Esophagus squamous epithelium (tissue), 5 donors: ENCODE data around the gene CHRNA5. TPM values are rescaled to one million over a fixed set of nuclear protein-coding genes. Genes with fewer than 3 reads are reported as not detected.

Source experiments
- DNase-seq: peaks from one replicate; lab custom pipeline; 2025; lab: John Stamatoyannopoulos, UW
- H3K27ac ChIP-seq, 4 donors: fragments of 200-600 bp; sonication (generic); one replicate each; pipeline ENCODE4 v1.5.1; 2016 to 2019; ENCODE audit warnings: mild to moderate bottlenecking in 1 of 4
- H3K27me3 ChIP-seq, 4 donors: fragments of 200-600 bp; sonication (generic); 1 replicate in 3 of 4; 2 replicates in 1 of 4; pipeline versions ENCODE4 v1.5.1 to v1.6.0; 2017 to 2021; ENCODE audit warnings: antibody characterized with exemption in 1 of 4
- H3K36me3 ChIP-seq, 3 donors: fragments of 200-600 bp; sonication (generic); one replicate each; pipeline ENCODE4 v1.5.1; 2016 to 2019
- H3K4me1 ChIP-seq, 3 donors: fragments of 200-600 bp; sonication (generic); one replicate each; pipeline ENCODE4 v1.5.1; 2017 to 2019
- H3K4me3 ChIP-seq, 4 donors: fragments of 200-600 bp; sonication (generic); 1 replicate in 3 of 4; 2 replicates in 1 of 4; pipeline ENCODE4 v1.5.1; 2016 to 2019; ENCODE audit warnings: mild to moderate bottlenecking in 2 of 4, moderate library complexity in 1 of 4
- H3K9me3 ChIP-seq, 3 donors: fragments of 200-600 bp; sonication (generic); one replicate each; pipeline ENCODE4 v1.5.1; 2016 to 2019
- POLR2A ChIP-seq, 4 donors: fragments of 450-650 bp; IDR thresholded peaks; one replicate each; pipeline ENCODE4 v1.6.1; 2017; ENCODE audit warnings: antibody characterized with exemption in 4 of 4, mild to moderate bottlenecking in 4 of 4, moderate library complexity in 3 of 4
- WGBS, 2 donors: methylation state at CpG; one replicate each; pipeline ENCODE4 v1.1.5; 2018; 5-methylcytosine and 5-hydroxymethylcytosine counted together
- intact Hi-C: fragments of 100-400 bp; cut with DNase I; formaldehyde crosslinking; loops from one replicate; pipeline ENCODE4 v1.15.0; 2022
- total RNA-seq, 4 donors: library from RNA; depleted of rRNA; stranded (reverse); fragments of >200 nt; gene quantifications; one replicate each; pipeline ENCODE4 v1.1.0, GENCODE V29; 2016
- TF ChIP-seq, protein P1 (sequence below), 6 experiments: fragments of 450-650 bp in 4 of 6; fragments of 200-600 bp in 2 of 6; sonication (generic) in 2 of 6; IDR thresholded peaks; one replicate each; pipeline ENCODE4 v1.5.1; 2016 to 2019; ENCODE audit warnings: antibody characterized with exemption in 6 of 6, mild to moderate bottlenecking in 4 of 6, moderate library complexity in 4 of 6
- donor health status: DM: yes; HTN: yes; CAD: no.

Gene CHRNA5
- total RNA-seq, 4 donors from 2014 or later: 0.95 to 2.9 (median 1.6) TPM

DNA sequence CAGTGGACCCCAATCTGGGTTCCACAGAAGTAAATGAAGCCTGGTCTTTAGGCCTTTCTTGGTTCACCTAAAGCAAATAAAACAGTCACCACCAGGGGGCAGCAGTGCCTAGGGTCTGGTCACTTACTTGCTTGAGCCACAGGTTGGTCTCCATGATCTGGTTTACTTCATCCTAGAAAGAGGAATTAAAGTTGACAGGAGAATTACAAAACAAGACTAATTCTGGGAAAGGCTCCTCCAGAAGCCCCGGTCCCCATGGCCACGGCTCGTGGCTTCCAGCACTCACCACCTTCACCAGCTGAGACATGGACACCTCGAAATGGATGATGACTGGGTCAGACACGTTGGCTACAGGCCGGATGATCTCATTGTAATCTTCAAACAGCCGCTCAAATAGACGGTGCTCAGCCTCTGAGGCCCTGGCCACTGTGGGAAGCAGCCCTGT is 53.2 kb downstream of the CHRNA5 start:
- intact Hi-C loops: loop anchor here (5.0 kb wide), 1 partner anchor 94 kb away; no protein-coding TSS in a partner anchor
- Histone ChIP-seq H3K4me1 (peaks cover 9 to 30% (median 15%) of the 10 kb centered on the region in 3 donors), H3K27me3 (peaks cover 12 to 51% (median 19%) of the 10 kb centered on the region in 4 donors), H3K36me3 (no peaks in the 10 kb centered on the region), H3K9me3 (no peaks in the 10 kb centered on the region), H3K27ac (no peak overlapping the region), H3K4me3 (no peak overlapping the region)
- TF ChIP-seq, protein P1, sequence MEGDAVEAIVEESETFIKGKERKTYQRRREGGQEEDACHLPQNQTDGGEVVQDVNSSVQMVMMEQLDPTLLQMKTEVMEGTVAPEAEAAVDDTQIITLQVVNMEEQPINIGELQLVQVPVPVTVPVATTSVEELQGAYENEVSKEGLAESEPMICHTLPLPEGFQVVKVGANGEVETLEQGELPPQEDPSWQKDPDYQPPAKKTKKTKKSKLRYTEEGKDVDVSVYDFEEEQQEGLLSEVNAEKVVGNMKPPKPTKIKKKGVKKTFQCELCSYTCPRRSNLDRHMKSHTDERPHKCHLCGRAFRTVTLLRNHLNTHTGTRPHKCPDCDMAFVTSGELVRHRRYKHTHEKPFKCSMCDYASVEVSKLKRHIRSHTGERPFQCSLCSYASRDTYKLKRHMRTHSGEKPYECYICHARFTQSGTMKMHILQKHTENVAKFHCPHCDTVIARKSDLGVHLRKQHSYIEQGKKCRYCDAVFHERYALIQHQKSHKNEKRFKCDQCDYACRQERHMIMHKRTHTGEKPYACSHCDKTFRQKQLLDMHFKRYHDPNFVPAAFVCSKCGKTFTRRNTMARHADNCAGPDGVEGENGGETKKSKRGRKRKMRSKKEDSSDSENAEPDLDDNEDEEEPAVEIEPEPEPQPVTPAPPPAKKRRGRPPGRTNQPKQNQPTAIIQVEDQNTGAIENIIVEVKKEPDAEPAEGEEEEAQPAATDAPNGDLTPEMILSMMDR (IDR thresholded peaks at IDR 0.05): peak; percentile 78 to 89 (median 82)
- TF ChIP-seq POLR2A (IDR thresholded peaks at IDR 0.05): no peak
- peak; percentile 20 for DNase-seq
- WGBS, 2 donors: 12 to 15% methylated on average over 4 to 6 of the region's 8 CpGs

DNA sequence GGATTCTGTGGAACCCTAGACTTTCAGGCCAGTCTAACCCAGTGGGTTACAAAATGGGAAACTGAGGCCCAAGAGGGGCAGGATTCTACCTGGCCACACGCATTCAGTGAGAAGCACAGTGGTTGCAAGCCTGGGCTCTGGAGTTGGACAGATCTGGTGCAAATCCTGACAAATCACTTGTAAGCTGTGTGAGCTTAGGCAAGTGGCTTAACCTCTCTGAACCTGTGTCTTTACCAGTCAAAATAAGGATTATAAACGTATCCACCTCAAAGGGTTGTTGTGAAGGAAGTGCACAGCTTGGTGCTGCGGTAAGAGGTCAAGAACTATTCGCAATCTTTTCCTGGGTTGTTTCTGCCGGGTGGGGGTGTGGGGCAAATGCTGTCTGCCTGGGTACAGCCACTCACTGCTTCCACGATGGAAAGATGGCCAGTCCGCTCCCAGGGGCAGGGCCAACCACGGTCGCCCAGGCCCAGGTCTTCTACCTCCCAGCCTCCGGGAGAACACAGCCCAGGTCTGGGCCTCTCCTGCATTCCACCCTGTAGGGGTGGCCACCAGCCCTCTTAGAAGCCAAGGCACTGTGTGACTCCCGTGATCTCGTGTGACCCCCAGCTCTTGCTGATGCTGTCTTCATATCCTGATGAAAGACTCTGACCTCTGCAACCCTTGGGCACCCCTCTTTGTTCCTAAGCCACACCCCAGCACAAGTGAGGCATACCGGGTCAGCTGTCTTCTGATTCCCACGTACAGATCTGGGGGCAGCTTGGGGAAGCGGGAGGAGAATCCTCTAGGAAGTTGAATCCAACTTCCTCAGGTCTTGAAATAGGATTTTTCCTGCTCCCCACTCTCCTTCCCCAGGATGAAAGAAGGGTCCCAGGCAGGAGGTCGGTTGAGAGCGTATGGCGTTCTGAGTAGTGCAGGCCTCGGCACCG is 54.0 kb downstream of the CHRNA5 start:
- WGBS, 2 donors: 56 to 65% methylated on average over 11 to 17 of the region's 20 CpGs
- peaks cover 9 to 30% (median 15%) of the 10 kb centered on the region in 3 donors for H3K4me1 ChIP-seq
- no peaks in the 10 kb centered on the region for H3K36me3 ChIP-seq
- H3K4me3 ChIP-seq: no peak overlapping the region
- no peaks in the 10 kb centered on the region for H3K9me3 ChIP-seq
- DNase-seq: no peak
- H3K27me3 ChIP-seq: peaks cover 12 to 57% (median 19%) of the 10 kb centered on the region in 4 donors
- no peak overlapping the region for H3K27ac ChIP-seq
- TF ChIP-seq, protein P1 (IDR thresholded peaks at IDR 0.05): no peak
- no peak for TF ChIP-seq POLR2A (IDR thresholded peaks at IDR 0.05)
- intact Hi-C loops: loop anchor here (5.0 kb wide), 1 partner anchor 93 kb away; no protein-coding TSS in a partner anchor

DNA sequence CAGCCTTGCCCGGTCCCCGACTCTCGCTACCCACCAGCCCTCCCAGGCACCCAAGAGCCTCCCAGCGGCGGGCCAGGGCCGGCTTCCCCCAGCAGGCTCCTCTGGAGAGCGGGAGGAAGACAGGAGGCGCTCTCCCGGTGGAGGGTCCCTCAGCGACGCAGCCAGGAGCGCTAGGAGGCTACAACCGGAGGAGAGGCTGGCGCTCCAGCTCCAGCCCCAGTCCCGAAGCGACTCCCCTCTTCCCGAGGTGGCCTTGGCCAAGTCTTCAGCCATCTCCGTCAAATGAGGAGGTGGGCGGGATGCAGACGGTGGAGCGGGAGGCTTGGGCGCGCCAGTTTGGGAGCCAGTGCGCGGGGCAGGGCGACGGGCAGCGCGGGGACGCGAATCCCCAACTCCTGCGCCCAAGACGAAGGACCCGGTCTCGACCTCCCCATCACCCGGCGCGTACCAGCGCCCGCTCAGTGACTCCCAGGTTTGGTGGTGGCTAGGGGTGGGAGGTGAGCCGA is 54.8 kb downstream of the CHRNA5 start:
- no peak for DNase-seq
- intact Hi-C loops: no loop called here
- no peak overlapping the region for H3K27ac ChIP-seq
- H3K9me3 ChIP-seq: no peaks in the 10 kb centered on the region
- WGBS, 2 donors: 3% methylated on average over 5 of the region's 41 CpGs; no CpG with 5 or more reads in 1 of the 2 donors
- TF ChIP-seq, protein P1 (IDR thresholded peaks at IDR 0.05): peak in 1 of 6 experiments; percentile 16
- no peak for TF ChIP-seq POLR2A (IDR thresholded peaks at IDR 0.05)
- H3K4me3 ChIP-seq: peak overlapping the region; percentile 18 to 59 (median 40)
- H3K36me3 ChIP-seq: no peaks in the 10 kb centered on the region
- H3K4me1 ChIP-seq: peaks cover 9 to 30% (median 15%) of the 10 kb centered on the region in 3 donors
- peaks cover 12 to 62% (median 19%) of the 10 kb centered on the region in 4 donors for H3K27me3 ChIP-seq

DNA sequence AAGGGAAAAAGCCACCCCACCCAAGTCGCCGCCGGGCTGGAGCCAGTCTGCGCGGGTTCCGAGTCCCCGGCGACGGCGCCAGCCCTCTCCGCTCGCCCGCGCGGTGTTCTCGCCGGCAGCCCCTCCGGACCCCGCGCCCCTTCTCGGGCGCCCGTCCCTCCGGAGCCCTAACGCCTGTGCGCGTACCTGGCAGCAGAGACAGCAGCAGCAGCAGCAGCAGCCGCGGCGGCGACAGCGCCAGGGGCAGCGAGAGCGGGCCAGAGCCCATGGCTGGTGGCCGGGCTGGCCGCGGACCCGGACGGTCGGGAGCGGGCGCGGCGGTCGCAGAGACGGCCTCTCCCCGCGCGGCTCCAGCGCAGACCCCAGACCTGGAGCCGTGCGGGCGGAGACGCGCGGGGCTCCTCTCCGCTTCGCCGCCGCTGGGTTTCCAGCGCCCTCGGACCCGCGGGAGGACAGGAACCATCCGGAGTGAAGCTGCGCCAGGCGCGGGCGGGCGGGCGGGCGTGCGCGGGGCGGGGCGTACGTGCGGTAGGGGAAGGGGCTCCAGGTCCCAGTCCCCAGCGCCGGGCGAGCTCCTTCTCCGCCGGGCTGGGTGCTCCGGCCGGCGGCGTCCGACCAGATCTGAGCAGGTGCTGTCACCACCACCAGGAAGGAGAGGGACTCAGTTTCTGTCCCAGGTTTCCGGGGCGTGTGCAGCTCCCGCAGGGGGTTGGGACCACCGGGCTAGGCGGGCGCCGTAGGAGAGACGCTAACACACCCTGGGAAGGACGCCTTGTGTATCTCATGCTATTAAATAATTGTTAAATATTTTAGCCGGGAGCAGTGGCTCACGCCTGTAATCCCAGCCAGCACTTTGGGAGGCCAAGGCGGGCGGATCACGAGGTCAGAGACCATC is 55.5 kb downstream of the CHRNA5 start, which contains the start of gene CHRNA3:
Gene CHRNA3, minus strand, starts transcription at position 470 of the 895 bp plus-strand sequence. Its CDS starts 202 bp downstream, at position 268.
- Histone ChIP-seq H3K9me3 (no peaks in the 10 kb centered on the region), H3K4me3 (peak within 1 kb of the TSS; percentile 18 to 59 (median 40)), H3K27ac (no peak within 1 kb of the TSS), H3K36me3 (no peaks in the 10 kb centered on the region), H3K27me3 (peaks cover 12 to 62% (median 19%) of the 10 kb centered on the region in 4 donors), H3K4me1 (peaks cover 9 to 33% (median 15%) of the 10 kb centered on the region in 3 donors)
- DNase-seq: no peak
- intact Hi-C loops: no loop called here
- TF ChIP-seq, protein P1 (IDR thresholded peaks at IDR 0.05): no peak
- no peak for TF ChIP-seq POLR2A (IDR thresholded peaks at IDR 0.05)
- 11 to 22% methylated on average over 7 to 17 of the region's 102 CpGs for WGBS, 2 donors
